Ureter (tissue), 1 donor: ENCODE results near the gene ADAM19. TPM values are rescaled to one million over a fixed set of nuclear protein-coding genes. Genes with fewer than 3 reads are reported as not detected.

Experiments
- DNase-seq: peaks from one replicate; pipeline ENCODE4 v3.0.0-alpha.2; 2020; ENCODE audit warnings: low spot score
- total RNA-seq: library from RNA; stranded (reverse); gene quantifications from one replicate; pipeline ENCODE4 v1.2.4, GENCODE V29; 2023
- donor health status: DM: yes; HTN: yes; CAD: no.

Gene ADAM19, protein sequence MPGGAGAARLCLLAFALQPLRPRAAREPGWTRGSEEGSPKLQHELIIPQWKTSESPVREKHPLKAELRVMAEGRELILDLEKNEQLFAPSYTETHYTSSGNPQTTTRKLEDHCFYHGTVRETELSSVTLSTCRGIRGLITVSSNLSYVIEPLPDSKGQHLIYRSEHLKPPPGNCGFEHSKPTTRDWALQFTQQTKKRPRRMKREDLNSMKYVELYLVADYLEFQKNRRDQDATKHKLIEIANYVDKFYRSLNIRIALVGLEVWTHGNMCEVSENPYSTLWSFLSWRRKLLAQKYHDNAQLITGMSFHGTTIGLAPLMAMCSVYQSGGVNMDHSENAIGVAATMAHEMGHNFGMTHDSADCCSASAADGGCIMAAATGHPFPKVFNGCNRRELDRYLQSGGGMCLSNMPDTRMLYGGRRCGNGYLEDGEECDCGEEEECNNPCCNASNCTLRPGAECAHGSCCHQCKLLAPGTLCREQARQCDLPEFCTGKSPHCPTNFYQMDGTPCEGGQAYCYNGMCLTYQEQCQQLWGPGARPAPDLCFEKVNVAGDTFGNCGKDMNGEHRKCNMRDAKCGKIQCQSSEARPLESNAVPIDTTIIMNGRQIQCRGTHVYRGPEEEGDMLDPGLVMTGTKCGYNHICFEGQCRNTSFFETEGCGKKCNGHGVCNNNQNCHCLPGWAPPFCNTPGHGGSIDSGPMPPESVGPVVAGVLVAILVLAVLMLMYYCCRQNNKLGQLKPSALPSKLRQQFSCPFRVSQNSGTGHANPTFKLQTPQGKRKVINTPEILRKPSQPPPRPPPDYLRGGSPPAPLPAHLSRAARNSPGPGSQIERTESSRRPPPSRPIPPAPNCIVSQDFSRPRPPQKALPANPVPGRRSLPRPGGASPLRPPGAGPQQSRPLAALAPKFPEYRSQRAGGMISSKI
- 17.4 TPM for total RNA-seq

DNA sequence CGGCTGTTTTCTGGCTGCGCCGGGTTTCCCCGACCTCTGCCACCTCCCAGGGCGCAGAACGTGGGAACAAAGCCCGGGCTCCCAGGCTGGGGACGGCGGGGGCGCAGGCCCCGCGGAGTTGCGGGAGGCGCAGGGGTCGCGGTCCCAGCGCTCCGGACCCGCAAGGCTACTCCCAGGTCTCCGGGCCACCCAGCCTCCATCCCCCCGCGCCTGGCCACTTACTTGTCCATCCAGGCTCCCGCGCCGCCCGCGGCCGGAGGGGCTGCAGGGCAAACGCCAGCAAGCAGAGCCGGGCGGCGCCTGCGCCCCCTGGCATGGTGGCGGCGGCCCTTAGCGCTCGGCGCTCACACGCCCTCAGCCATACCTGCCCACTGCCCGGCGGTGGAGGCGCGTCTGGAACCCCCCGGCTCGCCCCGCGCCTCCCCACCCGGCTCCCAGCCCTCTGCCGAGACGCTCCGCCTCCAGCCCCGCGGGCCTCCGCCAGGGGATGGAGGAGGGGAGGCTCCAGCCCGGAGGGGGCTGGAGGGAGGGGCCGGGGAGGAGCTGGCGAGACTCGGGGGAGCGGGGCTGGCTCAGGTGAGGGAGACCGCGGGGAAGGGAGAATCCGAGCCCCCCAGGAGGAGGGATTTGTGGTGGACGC, at the start of gene ADAM19:
ADAM19 (minus strand) TSS at position 395 of the 640 bp plus-strand sequence; CDS start at position 316, 79 bp downstream.
- no peak for DNase-seq

DNA sequence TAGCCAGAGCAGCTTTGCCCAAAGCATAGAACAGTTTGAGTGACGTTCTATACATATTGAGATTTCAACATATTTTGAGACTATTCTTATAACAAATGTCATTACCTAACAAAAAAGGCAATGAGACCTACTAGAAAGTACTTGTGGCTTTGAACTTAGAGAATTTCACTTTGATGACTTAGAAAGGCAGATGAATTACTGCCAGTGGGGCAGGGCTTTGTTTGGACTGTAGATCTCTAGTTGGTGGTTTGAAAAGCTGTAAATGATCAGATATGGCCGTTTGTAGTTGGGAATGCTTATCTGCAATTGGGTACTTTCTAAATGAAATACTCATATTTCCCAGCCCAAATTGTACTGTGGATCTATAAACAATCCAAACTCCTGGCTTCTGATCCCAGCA, 48.6 kb upstream of the ADAM19 start:
- DNase-seq: no peak

DNA sequence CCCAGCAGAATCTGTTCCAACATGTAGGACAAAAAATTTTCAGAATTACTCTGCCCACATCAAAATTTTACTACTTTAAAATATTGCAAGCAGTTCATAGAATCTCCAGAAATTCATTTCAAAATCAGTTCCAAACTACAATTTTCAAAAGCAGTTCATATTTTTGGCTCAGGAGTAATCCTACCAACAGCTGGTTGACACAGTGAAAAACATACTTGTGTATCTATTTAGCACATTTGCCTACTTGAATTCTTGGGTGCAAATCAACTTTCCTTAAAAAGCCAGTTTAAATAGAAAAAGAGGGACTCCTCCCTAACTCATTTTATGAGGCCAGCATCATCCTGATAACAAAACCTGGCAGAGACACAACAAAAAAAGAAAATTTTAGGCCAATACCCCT, 45.2 kb upstream of the ADAM19 start:
- no peak for DNase-seq

DNA sequence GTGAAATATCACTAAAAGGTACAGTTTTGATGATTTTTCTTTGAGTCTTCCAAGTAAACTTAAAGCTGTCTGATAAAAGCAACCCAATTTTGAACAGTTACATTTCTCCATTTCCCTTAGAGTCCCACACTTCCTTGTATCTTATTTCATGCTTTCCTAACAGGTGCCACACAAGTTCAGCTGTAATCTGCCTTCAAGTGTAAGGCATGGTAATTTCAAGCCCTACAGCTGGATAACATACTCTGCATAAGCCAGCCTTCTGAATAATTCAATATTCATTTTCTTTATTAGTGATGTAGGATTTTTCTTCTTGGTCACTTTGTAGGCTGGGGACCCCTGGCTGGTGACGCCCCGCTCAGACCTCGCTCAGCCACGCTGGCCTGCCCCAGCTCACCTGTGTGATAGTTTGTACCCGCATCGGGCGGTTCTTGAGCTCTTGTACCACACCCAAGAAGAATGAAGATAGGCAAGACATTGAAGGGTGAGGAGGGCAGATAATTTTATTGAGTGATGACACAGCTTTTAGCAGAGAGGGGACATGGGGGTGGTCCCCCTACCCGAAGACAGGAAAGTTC, 42.7 kb upstream of the ADAM19 start:
- no peak for DNase-seq

DNA sequence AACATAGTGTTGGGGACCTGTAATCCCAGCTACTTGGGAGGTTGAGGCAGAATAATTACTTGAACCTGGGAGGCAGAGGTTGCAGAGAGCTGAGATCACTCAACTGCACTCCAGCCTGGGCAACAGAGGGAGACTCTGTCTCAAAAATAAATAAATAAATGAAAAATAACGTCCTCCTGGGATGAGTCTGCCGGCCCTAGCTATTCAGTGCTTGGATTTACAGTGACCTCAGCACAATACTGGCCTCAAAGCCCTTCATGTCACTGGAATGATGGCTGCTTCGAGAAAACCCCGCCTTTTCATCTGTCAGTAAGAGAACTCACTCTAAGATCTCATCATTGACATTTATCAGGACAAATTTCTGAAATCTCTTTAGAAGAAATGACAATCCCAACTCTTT, 41.2 kb upstream of the ADAM19 start:
- no peak for DNase-seq

DNA sequence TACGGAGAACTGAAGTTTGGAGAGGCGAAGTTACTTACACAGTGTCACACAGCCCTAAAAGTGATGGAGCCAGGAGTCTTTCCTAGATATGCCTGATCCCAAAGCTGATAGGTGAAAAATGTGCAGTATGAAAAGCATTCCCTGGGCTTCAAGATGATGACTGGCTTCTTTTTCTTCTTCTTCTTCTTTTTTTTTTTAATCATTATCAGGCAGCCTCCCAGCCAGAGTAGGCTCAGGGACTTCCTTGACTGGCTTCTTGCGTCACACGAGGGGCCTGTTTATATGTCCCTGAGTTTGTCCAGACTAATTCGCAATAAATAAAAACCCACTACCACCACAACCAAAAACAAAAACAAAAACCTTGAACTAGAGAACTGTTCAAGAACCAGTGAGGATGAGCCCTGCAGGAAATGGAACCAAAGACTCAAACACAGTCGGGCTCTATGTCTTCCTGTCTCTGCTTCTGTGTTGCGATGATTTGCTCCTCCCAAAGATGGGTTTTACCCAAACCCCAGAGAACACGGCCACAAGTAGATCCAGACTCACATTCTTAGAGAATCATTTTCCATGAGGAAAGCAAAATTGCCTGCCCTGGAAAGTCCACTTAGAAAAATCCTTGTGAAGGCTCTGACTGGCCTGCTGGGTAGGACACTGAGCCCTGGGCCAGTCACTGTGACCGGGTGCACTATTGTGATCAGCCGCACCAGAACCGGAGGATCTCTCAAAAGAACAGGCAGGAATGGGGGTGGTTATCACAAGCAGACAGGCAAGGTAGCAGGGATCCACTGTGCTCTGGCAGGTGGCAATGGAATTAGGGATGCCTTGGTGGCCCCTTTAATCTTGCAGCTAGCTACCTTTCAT, 38.0 kb upstream of the ADAM19 start:
- no peak for DNase-seq

DNA sequence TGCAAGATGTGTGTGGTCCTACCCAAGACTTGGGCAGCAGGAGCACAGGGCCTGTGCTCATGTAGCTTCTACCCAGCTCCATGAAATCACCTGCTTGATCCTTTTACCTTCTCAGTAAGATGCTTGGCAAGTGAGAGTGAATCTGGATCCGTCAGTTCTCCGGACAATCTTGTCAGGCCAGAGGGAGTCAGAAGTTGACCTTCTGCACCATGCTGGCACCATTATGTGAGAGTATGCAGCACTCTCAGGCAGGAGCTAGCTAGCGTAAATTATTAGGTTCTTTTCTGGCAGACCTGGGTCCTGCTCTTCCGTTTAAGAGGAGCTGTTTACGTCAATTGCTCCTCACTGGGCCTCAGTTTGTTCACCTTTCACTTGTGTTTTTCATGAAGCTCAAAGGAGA, 37.0 kb upstream of the ADAM19 start:
- no peak for DNase-seq

DNA sequence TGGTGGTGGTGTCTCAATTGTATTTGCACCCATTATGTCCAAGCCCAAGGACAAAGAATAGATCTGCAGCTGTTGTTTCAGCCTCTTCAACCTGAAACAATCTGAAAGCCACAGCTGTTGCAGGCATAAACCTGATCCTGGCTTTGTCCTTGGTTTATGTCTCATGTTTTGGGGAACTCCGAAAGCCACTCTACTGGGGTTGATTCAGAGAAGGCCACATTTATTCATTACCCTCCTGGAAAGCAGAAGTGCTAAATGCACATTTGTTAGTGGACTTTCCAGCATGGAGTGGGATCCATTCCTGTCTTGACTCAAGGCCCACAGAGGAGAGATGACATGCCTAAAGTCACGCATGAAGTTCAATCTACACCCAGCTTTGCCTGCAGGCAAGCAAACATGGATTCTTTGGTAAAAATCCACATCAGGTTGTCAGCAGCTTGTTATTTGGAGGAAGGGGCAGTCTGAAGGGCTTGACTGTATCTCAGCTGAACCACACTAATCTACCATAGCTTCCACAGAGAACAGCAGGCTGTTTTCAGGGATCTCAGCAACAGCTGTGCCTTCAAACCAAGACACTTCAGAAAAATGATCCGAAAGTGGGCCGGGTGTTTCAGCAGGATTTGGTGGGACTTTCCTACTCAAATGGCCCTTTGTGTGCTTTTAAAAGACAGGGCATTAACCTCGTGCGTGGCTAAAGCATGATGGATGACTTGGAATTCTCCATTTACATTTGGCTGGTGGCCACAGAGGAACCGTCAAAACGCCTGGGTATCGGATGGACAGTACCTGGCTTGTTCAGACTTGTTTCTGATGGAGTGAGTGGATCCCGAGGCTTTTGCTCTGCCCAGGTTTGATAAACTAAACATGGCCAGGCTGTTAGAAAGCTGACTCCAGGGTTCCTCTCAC, 36.2 kb upstream of the ADAM19 start:
- DNase-seq: no peak

DNA sequence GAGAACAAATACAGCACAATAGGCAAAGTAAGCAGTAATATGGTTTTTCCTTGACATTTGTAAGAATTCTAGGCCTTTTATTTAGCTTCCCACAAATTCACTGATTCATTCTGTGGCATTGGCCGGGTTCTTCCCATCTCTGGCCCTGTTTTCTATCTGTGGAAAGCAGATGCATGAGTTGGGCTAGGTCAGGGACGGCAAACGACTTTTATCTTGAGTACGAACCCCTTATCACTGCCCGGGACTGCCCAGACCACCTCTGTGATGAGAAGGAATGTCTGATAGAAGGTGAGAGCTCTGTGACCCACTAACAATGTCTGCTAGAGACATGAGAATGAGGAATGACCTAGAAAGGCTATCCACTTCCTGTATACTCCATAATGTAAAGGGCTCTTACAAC, 35.4 kb upstream of the ADAM19 start:
- no peak for DNase-seq

DNA sequence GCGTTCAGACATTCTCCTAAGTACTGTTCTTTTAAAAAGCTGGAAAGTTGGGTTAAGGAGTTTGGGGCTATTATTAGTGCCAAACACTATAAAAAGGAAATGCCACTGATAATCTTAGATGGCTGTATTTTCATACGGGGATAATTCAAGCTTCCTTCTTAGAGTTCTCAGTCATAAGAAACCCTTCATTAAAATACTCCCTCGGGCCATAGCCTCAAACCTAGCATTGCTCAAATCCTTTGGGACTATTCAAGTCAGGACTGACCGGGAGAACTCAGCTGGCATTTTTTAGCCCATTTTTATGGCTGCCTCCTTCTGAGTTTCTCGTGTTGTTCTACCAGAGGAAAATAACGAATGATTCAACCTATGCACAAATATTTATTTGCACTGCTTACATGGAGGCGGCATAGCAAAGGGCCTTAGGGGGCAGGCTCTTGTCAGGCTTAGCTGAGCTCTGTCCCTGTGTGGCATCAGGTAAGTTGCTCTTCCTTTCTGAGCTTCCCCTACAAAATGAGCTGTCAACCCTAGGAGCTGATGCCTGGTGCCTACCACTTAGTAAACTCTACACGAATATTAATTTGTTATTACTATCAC, 33.5 kb upstream of the ADAM19 start:
- no peak for DNase-seq

DNA sequence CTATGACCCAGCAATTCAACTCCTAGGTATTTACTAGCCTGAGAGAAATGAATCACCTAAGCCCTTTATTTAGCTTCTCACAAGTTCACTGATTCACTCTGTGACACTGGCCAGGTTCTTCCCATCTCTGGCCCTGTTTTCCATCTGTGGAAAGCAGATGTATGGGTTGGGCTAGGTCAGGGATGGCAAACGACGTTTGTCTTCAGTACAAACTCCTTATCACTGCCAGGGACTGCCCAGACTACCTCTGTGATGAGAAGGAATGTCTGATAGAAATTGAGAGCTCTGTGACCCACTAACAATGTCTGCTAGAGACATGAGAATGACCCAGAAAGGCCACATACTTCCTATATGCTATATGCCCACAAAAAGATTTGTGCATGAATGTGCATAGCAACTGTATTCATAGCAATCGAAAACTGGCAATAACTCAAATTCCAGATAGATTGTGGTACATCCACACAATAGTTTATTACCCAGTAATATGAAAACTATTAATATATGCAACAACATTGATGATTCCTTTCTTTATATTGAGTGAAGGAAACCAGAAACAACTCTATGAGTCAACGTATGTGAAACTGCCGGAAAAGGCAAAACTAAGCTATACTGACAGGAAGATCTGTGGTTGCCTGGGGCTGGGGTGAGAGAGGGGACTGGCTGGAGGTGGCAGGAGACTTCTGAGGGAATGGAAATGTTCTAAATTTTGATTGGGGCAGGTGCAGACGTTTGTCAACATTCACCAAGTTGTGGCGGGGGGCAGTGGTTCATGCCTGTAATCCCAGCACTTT, 32.0 kb upstream of the ADAM19 start:
- no peak for DNase-seq

DNA sequence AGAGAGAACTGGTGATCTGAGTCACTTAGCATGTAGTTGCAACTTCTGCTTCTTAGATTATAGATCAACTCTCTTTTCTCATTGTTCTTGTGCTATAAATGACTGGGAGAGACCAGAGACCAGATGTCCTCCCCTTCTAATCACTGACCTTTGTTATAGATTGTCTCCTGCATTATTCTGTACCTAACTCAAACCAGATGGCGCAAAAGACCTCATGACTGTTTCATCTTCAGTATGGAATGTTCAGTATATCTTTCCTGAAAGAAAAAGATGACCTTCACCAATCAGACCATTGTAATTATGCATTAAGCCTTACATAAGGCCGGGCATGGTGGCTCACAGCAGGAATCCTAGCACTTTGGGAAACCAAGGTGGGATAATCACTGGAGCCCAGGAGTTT, 30.5 kb upstream of the ADAM19 start:
- DNase-seq: no peak

DNA sequence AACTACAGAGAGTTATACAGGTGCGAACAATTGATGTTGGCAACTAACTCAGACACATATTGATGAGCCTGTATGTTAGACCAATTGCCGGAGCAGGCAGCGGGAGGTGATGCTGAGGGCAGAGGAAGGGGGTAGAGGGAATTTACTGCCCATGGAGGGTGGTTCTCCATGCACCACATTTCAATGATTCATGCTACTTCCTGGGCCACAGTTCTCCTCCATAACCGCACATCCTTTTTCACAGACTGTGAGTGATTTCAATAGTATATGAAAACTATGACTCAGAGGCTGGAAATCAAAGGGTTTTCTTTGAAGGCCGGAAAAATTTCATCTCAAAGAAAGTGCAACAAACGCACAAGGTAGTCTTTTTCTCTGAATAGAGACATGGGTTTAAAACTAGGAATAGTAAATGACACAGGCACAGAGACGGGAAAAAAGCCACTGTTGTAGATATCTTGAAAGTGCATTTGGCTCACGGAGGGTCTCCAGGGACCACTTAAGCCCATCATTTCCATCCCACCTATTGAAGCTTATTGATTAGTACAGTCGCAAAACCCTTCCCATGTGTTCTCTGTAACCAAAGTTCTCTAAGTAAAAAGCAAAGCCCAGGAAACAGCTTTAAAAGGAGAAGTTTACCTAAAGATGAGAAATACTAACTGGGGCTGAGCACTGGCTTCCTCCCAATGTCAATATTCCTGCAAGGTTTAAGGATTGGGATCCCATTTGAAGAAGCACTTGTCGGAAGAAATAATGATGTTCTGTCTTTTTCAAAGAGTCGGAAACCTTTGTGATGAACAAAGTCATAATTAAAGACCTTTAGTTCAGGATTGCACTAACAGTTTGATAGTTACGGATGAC, 28.0 kb upstream of the ADAM19 start:
- DNase-seq: no peak

DNA sequence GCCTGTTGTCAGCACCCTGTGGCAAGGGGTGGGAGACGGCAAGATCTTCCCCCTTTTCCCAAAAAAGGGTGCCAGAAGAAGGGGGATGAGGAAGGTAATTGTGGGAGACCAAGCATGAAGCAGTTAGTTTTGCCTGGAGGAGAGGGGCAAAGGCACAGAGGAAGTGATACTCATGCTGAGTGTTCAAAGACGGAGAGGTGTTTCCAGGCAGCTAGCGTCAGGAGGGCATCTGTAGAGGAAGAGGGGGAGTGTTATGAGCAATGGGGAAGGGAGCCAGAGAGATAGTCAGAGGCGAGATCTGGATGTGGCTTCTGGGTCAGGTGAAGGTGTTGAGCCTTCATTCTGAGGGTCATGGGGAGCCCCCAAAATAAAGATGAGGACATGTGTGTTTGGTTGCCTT, 26.9 kb upstream of the ADAM19 start:
- no peak for DNase-seq

DNA sequence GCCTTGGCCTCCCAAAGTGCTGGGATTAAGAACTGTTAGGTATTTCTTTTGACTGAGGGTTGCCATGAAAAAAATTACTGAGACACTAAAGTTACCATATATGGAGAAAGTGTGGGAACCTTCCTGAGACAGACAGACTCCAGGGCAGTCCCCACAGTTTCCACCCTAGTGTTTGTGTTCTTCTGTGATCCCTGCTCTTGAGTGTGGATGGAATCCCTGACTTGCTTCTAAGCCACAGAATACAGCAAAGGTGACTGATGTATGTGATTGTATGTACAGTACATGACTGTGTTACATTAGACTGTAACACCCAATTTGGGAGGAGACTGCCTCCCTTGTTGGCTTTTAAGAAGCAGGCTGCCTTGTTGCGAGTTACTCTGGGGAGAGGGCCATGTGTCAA, 24.7 kb upstream of the ADAM19 start:
- DNase-seq: no peak

DNA sequence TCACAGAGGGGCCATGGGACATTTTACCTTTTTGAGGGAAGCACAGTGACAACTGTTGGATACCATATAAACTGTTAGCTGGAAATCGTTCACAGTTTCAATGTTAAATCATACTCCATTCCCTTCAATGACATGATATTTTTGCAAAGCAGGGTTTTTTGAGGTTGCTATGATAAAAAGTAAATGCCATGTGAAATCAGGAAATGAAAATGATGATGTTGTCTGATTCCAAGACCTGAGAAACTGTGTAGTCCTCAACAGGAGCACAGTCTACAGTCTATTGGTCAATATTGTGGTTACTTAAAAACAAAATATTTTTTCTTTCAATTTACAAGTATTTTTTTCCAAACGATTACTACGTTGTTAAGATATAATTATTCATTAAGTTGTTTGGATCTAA, 24.0 kb upstream of the ADAM19 start:
- no peak for DNase-seq

DNA sequence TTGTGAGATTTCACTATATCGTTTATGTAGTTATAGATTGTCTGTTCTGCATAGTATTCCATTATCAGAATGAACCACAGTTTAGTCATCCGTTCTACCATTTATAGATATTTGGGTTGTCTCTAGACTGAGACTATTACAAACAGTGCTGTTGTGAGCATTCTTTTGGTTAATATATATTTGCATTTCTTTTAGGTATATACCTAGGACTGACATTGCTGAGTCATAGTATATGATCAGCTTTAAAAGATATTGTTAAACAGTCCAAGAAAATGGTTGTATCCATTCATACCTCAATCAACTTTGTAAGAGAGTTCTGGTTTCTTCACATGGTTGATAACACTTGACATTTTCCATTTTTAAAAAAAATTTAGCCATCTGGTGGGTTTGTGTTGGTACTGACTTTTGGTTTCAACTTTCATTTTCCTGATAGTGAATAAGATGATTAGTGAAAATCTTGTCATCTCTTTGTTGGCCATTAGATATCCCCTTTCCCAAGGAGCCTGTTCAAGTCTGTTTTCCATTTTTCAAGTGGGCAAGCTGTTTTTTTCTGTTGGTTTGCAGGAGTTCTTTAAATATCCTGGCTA, 22.9 kb upstream of the ADAM19 start:
- no peak for DNase-seq
